GM21390 (cell line): Measurements from ENCODE around the gene STAG1.
"Not testable (repeated sequence)": the region's sequence is repeated elsewhere in the genome, so short reads cannot be mapped to it uniquely, and the experiment has no call there.

Source experiments
- ATAC-seq: cut with Tn5 transposase; IDR thresholded peaks from one replicate; pipeline ENCODE4 v1.9.1; 2021; ENCODE audit not compliant: unreplicated experiment

Gene STAG1

DNA sequence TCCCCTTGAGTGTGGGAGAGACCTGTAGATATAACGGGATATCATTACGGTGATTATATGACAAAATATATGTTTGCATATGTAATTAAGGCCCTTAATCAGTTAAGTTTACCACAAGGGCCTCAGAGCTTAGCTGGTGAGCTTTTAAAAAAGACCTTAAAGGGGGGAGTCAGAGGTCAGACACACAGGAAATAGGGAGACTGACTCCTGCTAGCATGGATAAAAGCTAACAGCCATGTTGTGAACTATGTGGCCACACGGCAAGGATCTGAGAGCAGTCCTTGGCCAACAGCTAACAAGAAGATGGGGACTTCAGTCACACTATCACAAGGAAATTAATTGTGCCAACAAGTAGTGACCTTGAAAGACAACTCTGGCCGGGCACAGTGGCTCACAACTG is 3.1 kb downstream of the STAG1 start:
- ATAC-seq, result no peak

GRCh38 chr3:136745916-136746315 is 6.3 kb downstream of the STAG1 start:
- no peak for ATAC-seq

DNA sequence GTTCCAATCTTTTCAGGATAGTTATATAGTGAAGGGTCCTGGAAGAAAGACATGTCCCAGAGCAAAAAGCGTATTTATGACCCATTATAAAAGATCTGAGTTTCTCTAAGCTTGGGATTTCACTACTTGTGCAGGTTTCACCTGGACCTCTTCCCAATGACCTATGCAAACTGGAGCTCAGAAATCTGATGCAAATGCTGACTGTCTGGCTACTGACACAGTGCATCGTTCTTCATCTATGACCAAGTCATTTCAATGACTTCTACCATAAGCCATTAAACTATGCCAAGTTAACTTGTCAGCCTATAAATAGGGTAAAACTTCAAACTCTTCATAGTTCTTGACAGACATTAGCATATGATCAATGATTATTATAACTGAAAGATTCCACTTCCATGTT is 11.1 kb downstream of the STAG1 start:
- no peak for ATAC-seq

- ATAC-seq, result no peak
These were observed 11.7 kb downstream of the STAG1 start for GRCh38 chr3:136740351-136740958.

DNA sequence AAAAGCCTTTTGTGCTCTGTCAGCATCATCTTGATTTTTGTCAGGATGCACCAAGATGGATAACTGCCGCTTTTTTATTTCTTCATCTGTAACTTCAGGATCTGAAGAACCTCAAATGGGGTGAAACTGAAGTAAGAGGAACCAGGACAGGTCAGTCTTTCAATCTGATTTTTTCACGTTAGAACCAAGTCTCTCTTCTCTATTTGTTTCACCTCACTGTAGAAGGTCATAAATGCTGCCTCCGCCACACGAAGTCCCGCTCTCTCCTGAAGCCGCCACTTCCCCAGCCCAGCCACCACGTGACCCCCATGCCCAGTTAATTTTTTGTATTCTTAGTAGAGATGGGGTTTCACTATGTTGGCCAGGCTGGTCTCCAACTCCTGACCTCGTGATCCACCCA is 15.2 kb downstream of the STAG1 start:
- ATAC-seq, result not testable (repeated sequence)

DNA sequence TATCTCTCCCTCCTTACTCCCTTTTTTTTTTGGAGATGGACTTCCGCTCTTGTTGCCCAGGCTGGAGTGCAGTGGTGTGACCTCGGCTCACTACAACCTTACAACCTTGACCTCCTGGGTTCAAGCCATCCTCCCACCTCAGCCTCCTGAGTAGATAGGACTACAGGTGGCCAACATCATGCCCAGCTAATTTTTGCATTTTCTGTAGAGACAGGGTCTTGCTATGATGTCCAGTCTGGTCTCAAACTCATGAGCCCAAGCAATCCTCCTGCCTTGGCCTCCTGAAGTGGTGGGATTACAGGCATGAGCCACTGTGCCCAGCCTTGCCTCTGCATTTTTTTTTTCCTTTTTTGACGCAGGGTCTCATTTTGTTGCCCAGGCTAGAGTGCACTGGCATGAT is 17.1 kb downstream of the STAG1 start:
- no peak for ATAC-seq

DNA sequence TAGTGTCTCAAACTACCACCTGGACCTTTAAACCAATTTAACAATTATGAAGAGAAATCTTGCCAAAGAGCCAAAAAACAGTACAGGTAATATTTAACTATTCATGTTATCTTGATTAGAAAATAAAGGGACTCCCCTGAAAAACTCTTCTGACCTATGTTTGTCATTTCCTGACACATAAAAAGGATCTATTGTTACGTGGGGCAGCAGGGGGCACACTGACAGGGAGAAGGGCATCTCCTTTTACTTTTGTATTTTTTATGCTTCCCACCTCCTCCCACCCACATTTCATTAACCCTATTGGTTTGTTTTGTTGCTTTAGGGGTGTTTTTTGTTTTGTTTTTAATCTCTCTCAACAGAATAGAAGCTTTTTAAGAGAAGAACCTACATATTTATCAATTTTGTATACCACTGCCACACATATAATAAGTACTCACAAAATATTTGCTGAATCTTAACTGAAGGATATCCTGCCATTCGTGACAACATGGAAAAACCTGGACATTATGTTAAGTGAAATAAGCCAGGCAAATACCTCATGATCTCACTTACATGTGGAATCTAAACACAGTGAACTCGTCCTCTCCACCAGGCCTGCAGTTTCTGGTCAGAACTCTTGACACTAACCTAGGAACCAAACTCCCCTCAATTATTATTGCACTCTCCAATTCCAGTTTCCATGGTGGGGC is 17.7 kb downstream of the STAG1 start:
- no peak for ATAC-seq

DNA sequence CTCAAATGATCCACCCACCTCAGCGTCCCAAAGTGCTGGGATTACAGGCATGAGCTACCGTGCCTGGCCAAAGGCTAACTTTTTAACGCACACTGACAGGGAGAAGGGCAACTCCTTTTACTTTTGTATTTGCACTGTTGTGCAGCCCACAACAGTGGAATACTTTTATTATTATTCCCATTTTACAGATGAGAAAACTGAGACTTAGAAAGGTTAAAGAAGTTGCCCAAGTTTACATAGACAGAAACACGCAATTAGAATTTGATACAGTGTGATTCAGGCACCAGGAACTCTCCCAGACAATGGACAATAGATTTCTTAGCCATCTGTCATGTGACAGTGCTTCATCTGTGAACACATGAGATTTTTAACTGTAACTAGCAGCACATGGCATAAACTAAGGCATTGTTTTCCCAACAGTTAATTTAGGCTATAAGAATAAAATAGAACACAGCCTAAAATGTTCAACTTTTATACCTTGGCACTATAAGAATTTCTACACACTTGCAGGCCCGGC is 18.8 kb downstream of the STAG1 start:
- ATAC-seq, result no peak

- ATAC-seq, result no peak
These were observed 20.8 kb downstream of the STAG1 start for GRCh38 chr3:136731274-136731884.

DNA sequence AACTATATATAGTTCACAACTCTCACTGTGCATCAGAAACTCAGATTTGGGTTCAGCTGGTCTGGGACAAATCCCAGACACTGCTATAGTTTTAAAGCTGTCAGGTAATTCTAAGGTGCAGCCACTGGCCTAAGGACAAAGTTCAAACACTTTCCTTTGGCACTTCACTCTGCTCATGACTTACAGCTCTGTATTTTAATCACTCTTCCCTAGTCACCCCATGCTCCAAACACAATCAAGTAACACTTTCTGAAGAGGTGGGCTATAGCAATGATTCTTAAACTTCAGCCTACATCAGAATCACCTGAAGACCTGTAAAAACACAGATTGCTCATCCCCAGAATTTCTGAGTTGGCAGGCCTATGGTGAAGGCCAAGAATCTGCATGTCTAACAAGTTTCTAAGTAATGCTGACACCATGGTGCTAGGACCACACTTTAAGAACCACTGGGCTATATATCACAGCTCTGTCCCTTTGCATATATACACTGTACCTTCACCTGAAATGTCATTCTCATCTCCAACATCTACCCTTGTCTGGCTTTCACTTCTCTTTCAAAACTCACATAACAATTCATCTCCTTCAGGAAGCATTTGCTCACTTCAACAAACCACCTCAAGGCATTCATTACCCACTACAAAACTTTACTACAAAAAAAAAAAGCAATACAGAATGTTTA is 21.4 kb downstream of the STAG1 start:
- peak; percentile 68 for ATAC-seq

DNA sequence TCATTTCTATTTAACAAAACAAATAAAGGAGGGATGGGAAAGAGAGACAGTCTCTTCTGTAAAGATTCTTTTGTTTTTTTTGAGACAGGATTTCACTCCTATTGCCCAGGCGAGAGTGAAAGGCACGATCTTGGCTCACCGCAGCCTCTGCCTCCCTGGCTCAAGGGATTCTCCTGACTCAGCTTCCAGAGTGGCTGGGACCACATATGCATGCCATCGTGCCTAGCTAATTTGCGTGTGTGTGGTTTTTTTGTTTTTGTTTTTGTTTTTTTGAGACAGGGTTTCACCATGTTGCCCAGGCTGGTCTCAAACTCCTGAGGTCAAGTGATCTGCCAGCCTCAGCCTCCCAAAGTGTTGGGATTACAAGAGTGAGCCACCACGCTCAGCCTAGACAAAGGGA is 23.3 kb downstream of the STAG1 start:
- no peak for ATAC-seq

DNA sequence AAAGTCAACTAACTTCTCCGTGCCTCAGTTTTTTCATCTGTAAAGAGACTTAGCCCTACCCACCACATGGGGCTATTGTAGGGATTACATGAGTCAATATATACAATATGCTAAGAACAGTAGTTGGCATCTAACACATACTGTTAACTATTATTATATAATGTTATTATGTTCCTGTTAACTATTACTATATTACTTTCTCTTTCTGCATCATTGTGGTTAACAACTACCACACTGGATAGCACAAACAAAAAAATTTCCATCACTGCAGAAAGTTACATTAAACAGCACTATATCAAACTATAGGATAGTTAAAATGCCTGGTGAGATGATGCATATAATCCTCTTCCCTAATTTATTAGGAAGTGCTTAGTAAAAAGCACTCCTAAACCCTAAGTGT is 23.7 kb downstream of the STAG1 start:
- ATAC-seq, result no peak

- ATAC-seq, result no peak
These were observed 26.7 kb downstream of the STAG1 start for GRCh38 chr3:136725468-136725867.

DNA sequence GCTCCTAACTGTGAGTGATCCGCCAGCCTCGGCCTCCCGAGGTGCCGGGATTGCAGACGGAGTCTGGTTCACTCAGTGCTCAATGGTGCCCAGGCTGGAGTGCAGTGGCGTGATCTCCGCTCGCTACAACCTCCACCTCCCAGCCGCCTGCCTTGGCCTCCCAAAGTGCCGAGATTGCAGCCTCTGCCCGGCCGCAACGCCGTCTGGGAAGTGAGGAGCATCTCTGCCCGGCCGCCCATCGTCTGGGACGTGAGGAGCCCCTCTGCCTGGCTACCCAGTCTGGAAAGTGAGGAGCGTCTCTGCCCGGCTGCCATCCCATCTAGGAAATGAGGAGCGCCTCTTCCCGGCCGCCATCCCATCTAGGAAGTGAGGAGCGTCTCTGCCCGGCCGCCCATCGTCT is 29.3 kb downstream of the STAG1 start:
- ATAC-seq, result not testable (repeated sequence)

DNA sequence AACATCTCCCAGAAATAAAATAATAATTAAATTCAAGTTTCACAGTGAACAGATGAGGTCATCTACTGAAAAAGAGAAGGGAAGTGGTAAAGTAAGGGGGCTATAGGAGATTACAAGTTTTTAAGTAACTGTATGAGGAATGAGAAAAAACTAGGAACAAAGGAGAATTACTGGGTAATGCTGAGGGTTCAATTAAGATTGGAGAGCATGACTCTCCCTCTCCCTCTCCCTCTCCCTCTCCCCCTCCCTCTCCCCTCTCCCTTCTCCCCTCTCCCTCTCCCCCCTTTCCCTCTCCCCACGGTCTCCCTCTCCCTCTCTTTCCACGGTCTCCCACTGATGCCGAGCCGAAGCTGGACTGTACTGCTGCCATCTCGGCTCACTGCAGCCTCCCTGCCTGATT is 29.8 kb downstream of the STAG1 start:
- not testable (repeated sequence) for ATAC-seq

GRCh38 chr3:136720091-136720490 is 32.1 kb downstream of the STAG1 start:
- ATAC-seq, result no peak

GRCh38 chr3:136716629-136717028 is 35.5 kb downstream of the STAG1 start:
- no peak for ATAC-seq

DNA sequence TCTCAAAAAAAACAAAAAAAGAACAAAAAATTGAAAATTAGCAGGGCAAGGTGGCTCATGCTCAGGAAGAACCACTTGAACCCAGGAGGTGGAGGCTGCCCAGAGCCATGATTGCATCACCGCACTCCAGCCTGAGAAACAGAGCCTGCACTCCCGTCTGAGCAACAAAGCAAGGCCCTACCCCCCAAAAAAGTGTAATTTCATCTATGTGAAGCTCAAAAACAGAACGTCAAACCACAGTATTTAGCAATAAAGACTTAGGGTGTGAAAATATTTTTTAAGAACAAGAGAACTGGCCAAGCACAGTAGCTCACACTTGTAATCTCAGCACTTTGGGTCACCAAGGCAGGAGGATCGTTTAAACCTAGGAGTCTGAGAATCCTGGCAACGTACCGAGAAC is 38.2 kb downstream of the STAG1 start:
- no peak for ATAC-seq

DNA sequence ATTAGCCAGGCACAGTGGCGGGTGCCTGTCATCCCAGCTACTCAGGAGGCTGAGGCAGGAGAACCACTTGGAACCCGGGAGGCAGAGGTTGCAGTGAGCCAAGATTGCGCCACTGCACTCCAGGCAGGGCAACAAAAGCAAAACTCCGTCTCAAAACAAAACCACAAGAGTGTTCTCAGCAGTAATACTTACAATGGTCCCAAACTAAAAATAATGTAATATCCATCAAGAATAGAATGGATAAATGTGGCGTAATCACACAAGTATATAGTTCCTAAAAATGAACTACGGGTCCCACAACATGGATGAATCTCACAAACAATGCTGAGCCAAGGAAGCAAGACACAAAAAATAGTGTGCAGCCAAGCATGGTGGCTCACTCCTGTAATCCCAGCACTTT is 39.2 kb downstream of the STAG1 start:
- ATAC-seq, result no peak

DNA sequence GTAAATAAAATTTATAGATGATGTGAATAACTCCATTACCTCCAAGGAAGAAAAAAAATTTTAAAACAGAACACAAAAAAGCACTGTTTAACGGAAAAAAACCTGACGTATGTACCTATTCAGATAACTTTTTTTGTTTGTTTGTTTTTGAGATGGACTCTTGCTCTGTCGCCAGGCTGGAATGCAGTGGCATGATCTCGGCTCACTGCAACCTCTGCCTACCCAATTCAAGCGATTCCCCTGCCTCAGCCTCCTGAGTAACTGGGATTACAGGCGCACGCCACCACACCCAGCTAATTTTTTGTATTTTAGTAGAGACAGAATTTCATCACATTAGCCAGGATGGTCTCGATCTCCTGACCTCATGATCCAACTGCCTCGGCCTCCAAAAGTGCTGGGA is 40.3 kb downstream of the STAG1 start:
- not testable (repeated sequence) for ATAC-seq

- ATAC-seq, result no peak
These were observed 40.9 kb downstream of the STAG1 start for GRCh38 chr3:136711277-136711676.

GRCh38 chr3:136709775-136710174 is 42.4 kb downstream of the STAG1 start:
- not testable (repeated sequence) for ATAC-seq
